Ureter (tissue), 1 donor: ENCODE measurements around the gene OSBPL3. TPM values are rescaled to one million over a fixed set of nuclear protein-coding genes. Genes with fewer than 3 reads are reported as not detected.

ENCODE experiments used
- DNase-seq: peaks from one replicate; pipeline ENCODE4 v3.0.0-alpha.2; 2020; ENCODE audit warnings: low spot score
- total RNA-seq: library from RNA; stranded (reverse); gene quantifications from one replicate; pipeline ENCODE4 v1.2.4, GENCODE V29; 2023
- donor health status: DM: yes; HTN: yes; CAD: no.

Gene OSBPL3
- total RNA-seq, 1 donor from 2014 or later: 49.7 TPM

- no peak for DNase-seq
Observed at GRCh38 chr7:24862461-24862860, 117.5 kb downstream of the OSBPL3 start.

- no peak for DNase-seq
Observed at GRCh38 chr7:24861336-24861735, 118.6 kb downstream of the OSBPL3 start.

- no peak for DNase-seq
Observed at GRCh38 chr7:24860611-24861010, 119.4 kb downstream of the OSBPL3 start.

- no peak for DNase-seq
Observed at GRCh38 chr7:24858108-24858977, 121.6 kb downstream of the OSBPL3 start.

- no peak for DNase-seq
Observed at GRCh38 chr7:24857623-24858022, 122.4 kb downstream of the OSBPL3 start.

- DNase-seq: no peak
Observed at GRCh38 chr7:24854866-24855265, 125.1 kb downstream of the OSBPL3 start.

GRCh38 chr7:24851786-24852185 is 128.2 kb downstream of the OSBPL3 start:
- DNase-seq: no peak

GRCh38 chr7:24848878-24849277 is 131.1 kb downstream of the OSBPL3 start:
- no peak for DNase-seq

- no peak for DNase-seq
Observed at GRCh38 chr7:24847754-24848153, 132.2 kb downstream of the OSBPL3 start.

- DNase-seq: no peak
Observed at GRCh38 chr7:24843821-24844434, 136.1 kb downstream of the OSBPL3 start.

GRCh38 chr7:24842449-24843241 is 137.3 kb downstream of the OSBPL3 start:
- DNase-seq: no peak

- no peak for DNase-seq
Observed at GRCh38 chr7:24842029-24842428, 137.9 kb downstream of the OSBPL3 start.

GRCh38 chr7:24840563-24840962 is 139.4 kb downstream of the OSBPL3 start:
- no peak for DNase-seq

- no peak for DNase-seq
Observed at GRCh38 chr7:24836084-24836483, 143.9 kb downstream of the OSBPL3 start.

GRCh38 chr7:24835643-24836042 is 144.3 kb downstream of the OSBPL3 start:
- no peak for DNase-seq

- DNase-seq: no peak
Observed at GRCh38 chr7:24834128-24834798, 145.7 kb downstream of the OSBPL3 start.

GRCh38 chr7:24833549-24833948 is 146.4 kb downstream of the OSBPL3 start:
- DNase-seq: no peak

- no peak for DNase-seq
Observed at GRCh38 chr7:24831240-24831639, 148.7 kb downstream of the OSBPL3 start.

GRCh38 chr7:24830440-24831050 is 149.4 kb downstream of the OSBPL3 start:
- DNase-seq: no peak

GRCh38 chr7:24829787-24830186 is 150.2 kb downstream of the OSBPL3 start:
- DNase-seq: no peak

- DNase-seq: no peak
Observed at GRCh38 chr7:24828891-24829661, 150.9 kb downstream of the OSBPL3 start.
